ENCODE results near the gene ARMCX1. TPM values are rescaled to one million over a fixed set of nuclear protein-coding genes. Genes with fewer than 3 reads are reported as not detected.

Gene ARMCX1
- total RNA-seq, 2 donors from 2014 or later: not detected

Other genes starting within 250 kb of the ARMCX1 start
- gene TIMM8A, start 201.8 kb upstream of the ARMCX1 start, total RNA-seq: 10 to 100 TPM; 18.6 to 31.9 TPM
- gene BTK, start 164.4 kb upstream of the ARMCX1 start, total RNA-seq: 1 to 10 TPM in 1 of 2 donors, under 1 TPM in 1; 0.38 to 7.2 TPM
- 100 to 1,000 TPM in 1 of 2 donors, 10 to 100 TPM in 1; 62.9 to 148 TPM for gene RPL36A, start 159.5 kb upstream of the ARMCX1 start, total RNA-seq
- gene GLA, start 142.6 kb upstream of the ARMCX1 start, total RNA-seq: 10 to 100 TPM; 42.1 to 58.2 TPM
- gene HNRNPH2, start 142.3 kb upstream of the ARMCX1 start, total RNA-seq: 10 to 100 TPM; 34.0 to 43.8 TPM
- gene ARMCX4, start 65.1 kb upstream of the ARMCX1 start, total RNA-seq: 1 to 10 TPM; 2.7 to 7.4 TPM
- gene ARMCX6, start 67.5 kb downstream of the ARMCX1 start, total RNA-seq: 10 to 100 TPM; 41.5 to 45.6 TPM
- gene ARMCX3, start 72.6 kb downstream of the ARMCX1 start, total RNA-seq: 10 to 100 TPM; 39.4 to 45.1 TPM
- 1 to 10 TPM; 4.3 to 5.7 TPM for gene ARMCX2, start 109.3 kb downstream of the ARMCX1 start, total RNA-seq